K562 (cell line): ENCODE data around the gene CDCP1. TPM values are rescaled to one million over a fixed set of nuclear protein-coding genes. Genes with fewer than 3 reads are reported as not detected.

Experiments used
- ATAC-seq: fragments of 200-7000 bp; cut with Tn5 transposase; 3 replicates; pipeline ENCODE4 v1.9.1; 2020; ENCODE audit warnings: moderate library complexity
- BruUV-seq: library from RNA; stranded (reverse); fragments of 400-500 nt; replicated peaks from 2 replicates; lab custom pipeline; 2021; lab: Mats Ljungman, UMichigan
- CTCF ChIA-PET: fragments of 300-600 bp; formaldehyde crosslinking; extraction: SDS; loops from one replicate; lab custom pipeline; 2021; ENCODE audit warnings: low intra/inter-chr PET ratio; lab: Yijun Ruan, JAX
- POLR2A ChIA-PET: fragments of 300-600, 350-650 bp; sonication (Branson Sonifier 250); formaldehyde crosslinking; extraction: SDS; loops from one replicate; lab custom pipeline; 2021; ENCODE audit warnings: antibody characterized with exemption, inconsistent platforms; lab: Yijun Ruan, JAX
- DNase-seq, 4 experiments: peaks; one replicate each; pipeline versions ENCODE4 v3.0.0 to v3.0.0-alpha.2; 2011 to 2018; ENCODE audit warnings: low spot score in 3 of 4, mixed read lengths in 3 of 4; ENCODE audit errors: extremely low read depth in 1 of 4
- FAIRE-seq: peaks from 2 replicates; lab custom pipeline; 2011; peaks lifted over from hg19 to GRCh38; lab: Jason Lieb, UNC
- H2AFZ ChIP-seq: 2 replicates; pipeline ENCODE4 v1.6.0; 2011; ENCODE audit warnings: low read depth, low read length, control low read depth, inconsistent platforms
- H3K27ac ChIP-seq: fragments of 200-600 bp; 3 replicates; pipeline ENCODE4 v1.8.0; 2011; ENCODE audit warnings: low read depth, mild to moderate bottlenecking, control low read depth, inconsistent platforms, low read length, moderate library complexity, mixed read lengths; ENCODE audit errors: extremely low read depth
- H3K27me3 ChIP-seq, 2 experiments: fragments of 300-600 bp in 1 of 2; 2 replicates in 1 of 2; 3 replicates in 1 of 2; pipeline versions ENCODE4 v1.6.0 to v1.8.0; 2011; ENCODE audit warnings: inconsistent platforms in 2 of 2, low read length in 2 of 2, mild to moderate bottlenecking in 1 of 2, mixed read lengths in 1 of 2, moderate library complexity in 1 of 2; ENCODE audit not compliant: control insufficient read depth in 2 of 2, insufficient read depth in 2 of 2
- H3K36me3 ChIP-seq: fragments of 300-600 bp; 3 replicates; pipeline ENCODE4 v1.8.0; 2011; ENCODE audit warnings: mild to moderate bottlenecking, low read length, inconsistent platforms; ENCODE audit not compliant: control insufficient read depth, insufficient read depth
- H3K4me1 ChIP-seq, 2 experiments: fragments of 200-600 bp in 1 of 2; replicated peaks in 1 of 2; 2 replicates in 1 of 2; 3 replicates in 1 of 2; pipeline versions ENCODE4 v1.5.1 to v1.8.0; 2011; ENCODE audit warnings: inconsistent platforms in 2 of 2, low read length in 2 of 2, mild to moderate bottlenecking in 1 of 2, mixed read lengths in 1 of 2, moderate library complexity in 1 of 2; ENCODE audit not compliant: control insufficient read depth in 2 of 2, insufficient read depth in 2 of 2
- H3K4me2 ChIP-seq: 2 replicates; pipeline ENCODE4 v1.6.1; 2011; ENCODE audit warnings: low read length, control low read depth, inconsistent platforms, mixed read lengths; ENCODE audit not compliant: insufficient read depth
- H3K4me3 ChIP-seq: fragments of 200-600 bp; sonication (generic), shearing (Covaris generic); 2 replicates; pipeline ENCODE4 v1.5.1; 2016; ENCODE audit warnings: control low read depth, inconsistent platforms
- H3K79me2 ChIP-seq: fragments of 200-600 bp; 3 replicates; pipeline ENCODE4 v1.8.0; 2011; ENCODE audit warnings: low read length, inconsistent platforms; ENCODE audit not compliant: control insufficient read depth, insufficient read depth
- H3K9ac ChIP-seq, 2 experiments: 2 replicates each; pipeline versions ENCODE4 v1.6.0 to v1.6.1; 2011; ENCODE audit warnings: low read depth in 2 of 2, low read length in 2 of 2, control low read depth in 1 of 2, inconsistent platforms in 1 of 2, mild to moderate bottlenecking in 1 of 2, mixed read lengths in 1 of 2; ENCODE audit not compliant: insufficient read depth in 1 of 2
- H3K9me1 ChIP-seq: one replicate; pipeline ENCODE4 v1.6.0; 2011; ENCODE audit warnings: inconsistent platforms, mild to moderate bottlenecking, low read length, moderate library complexity; ENCODE audit not compliant: control insufficient read depth, insufficient read depth
- H3K9me3 ChIP-seq: replicated peaks from 2 replicates; pipeline ENCODE4 v1.5.1; 2011; ENCODE audit warnings: low read depth, low read length, inconsistent platforms; ENCODE audit not compliant: control insufficient read depth, insufficient read depth
- H4K20me1 ChIP-seq: replicated peaks from 2 replicates; pipeline ENCODE4 v1.6.1; 2011; ENCODE audit warnings: low read length, inconsistent platforms, mixed read lengths; ENCODE audit not compliant: control insufficient read depth, insufficient read depth
- CREB1 ChIP-seq, 2 experiments: sonication (generic) in 1 of 2; formaldehyde crosslinking in 1 of 2; IDR thresholded peaks; 2 replicates each; pipeline versions ENCODE4 v1.6.1 to v1.8.0; 2012 to 2022; ENCODE audit warnings: inconsistent platforms in 1 of 2, mild to moderate bottlenecking in 1 of 2, missing genetic modification reagents in 1 of 2, moderate library complexity in 1 of 2
- CTBP1 ChIP-seq: fragments of 450-650 bp; IDR thresholded peaks from 2 replicates; pipeline ENCODE4 v1.6.1; 2016; ENCODE audit warnings: borderline replicate concordance
- FOXK1 ChIP-seq: sonication (generic); formaldehyde crosslinking; IDR thresholded peaks from 2 replicates; pipeline ENCODE4 v1.8.0; 2022; ENCODE audit warnings: missing genetic modification reagents, mild to moderate bottlenecking, borderline replicate concordance
- HNRNPLL ChIP-seq: fragments of 200-400 bp; formaldehyde crosslinking; IDR thresholded peaks from 2 replicates; pipeline ENCODE4 v1.6.1; 2017; ENCODE audit warnings: low read length, low read depth, mild to moderate bottlenecking; ENCODE audit not compliant: poor library complexity, severe bottlenecking
- KLF1 ChIP-seq: fragments of 450-650 bp; IDR thresholded peaks from 2 replicates; pipeline ENCODE4 v1.6.1; 2016; ENCODE audit warnings: missing genetic modification characterization, missing compliant biosample characterization
- KLF6 ChIP-seq: fragments of 250-450 bp; sonication (Bioruptor Pico); IDR thresholded peaks from 2 replicates; pipeline ENCODE4 v1.4.0; 2020; ENCODE audit warnings: mild to moderate bottlenecking, moderate library complexity, borderline replicate concordance
- NKRF ChIP-seq: fragments of 450-650 bp; IDR thresholded peaks from 2 replicates; pipeline ENCODE4 v1.6.1; 2016; ENCODE audit warnings: borderline replicate concordance
- TEAD1 ChIP-seq, 2 experiments: fragments of 450-650 bp in 1 of 2; sonication (generic) in 1 of 2; formaldehyde crosslinking; IDR thresholded peaks; 2 replicates each; pipeline versions ENCODE4 v1.4.0 to v1.8.0; 2020 to 2022; ENCODE audit warnings: mild to moderate bottlenecking in 2 of 2, missing genetic modification reagents in 1 of 2
- TRIM24 ChIP-seq, 2 experiments: fragments of 450-650 bp; IDR thresholded peaks; 2 replicates each; pipeline ENCODE4 v1.6.1; 2016
- TRIM28 ChIP-seq: fragments of 450-650 bp; IDR thresholded peaks from 2 replicates; pipeline ENCODE4 v1.6.1; 2017
- TSC22D4 ChIP-seq: fragments of 450-650 bp; IDR thresholded peaks from 2 replicates; pipeline ENCODE4 v1.6.1; 2016; ENCODE audit warnings: missing genetic modification characterization, missing biosample characterization, control low read depth
- USF1 ChIP-seq: sonication (generic); formaldehyde crosslinking; IDR thresholded peaks from 2 replicates; pipeline ENCODE4 v1.9.0; 2022; ENCODE audit warnings: mild to moderate bottlenecking, missing genetic modification reagents
- ZNF12 ChIP-seq: sonication (generic); formaldehyde crosslinking; IDR thresholded peaks from 2 replicates; pipeline ENCODE4 v1.4.0; 2020; ENCODE audit warnings: mild to moderate bottlenecking, missing genetic modification reagents
- ZNF431 ChIP-seq: sonication (generic); formaldehyde crosslinking; IDR thresholded peaks from 2 replicates; pipeline ENCODE4 v1.8.0; 2022; ENCODE audit warnings: mild to moderate bottlenecking, missing genetic modification reagents
- ZNF79 ChIP-seq: fragments of 250-450 bp; sonication (Bioruptor Pico); IDR thresholded peaks from 2 replicates; pipeline ENCODE4 v1.4.0; 2020; ENCODE audit warnings: low read depth, mild to moderate bottlenecking, moderate library complexity
- WGBS: fragments of 100-300 bp; shearing (Covaris generic); methylation state at CpG from one replicate; pipeline ENCODE4 v1.1.6; 2016; ENCODE audit warnings: low coverage, mixed read lengths; ENCODE audit not compliant: insufficient coverage; ENCODE audit errors: missing lambda C conversion rate; 5-methylcytosine and 5-hydroxymethylcytosine counted together
- in situ Hi-C: fragments of 300-500 bp; cut with MboI; formaldehyde crosslinking; loops from 4 replicates; pipeline ENCODE4 v1.15.0; 2018; ENCODE audit warnings: inconsistent platforms, mixed read lengths
- intact Hi-C: fragments of 100-400 bp; cut with micrococcal nuclease; formaldehyde crosslinking; loops from 2 replicates; pipeline ENCODE4 v1.14.2; 2022
- polyA plus RNA-seq, 8 experiments: library from polyadenylated mRNA; depleted of rRNA in 4 of 8; stranded (reverse) in 5 of 8; unstranded in 3 of 8; fragments of >200 nt; fragmentation: Nextera tagmentation in 2 of 8; fragmentation: Illumina TruSeq in 1 of 8; extraction: Ambion mirVana in 2 of 8; extraction: Trizol in 1 of 8; gene quantifications; 2 replicates each; pipeline versions ENCODE4 v1.2.1 to v1.2.3, GENCODE V29; 2011 to 2014; ENCODE audit warnings: inconsistent platforms in 1 of 8, missing spikeins in 1 of 8
- total RNA-seq, 7 experiments: library from RNA; depleted of rRNA in 6 of 7; stranded (reverse); fragments of >200 nt in 6 of 7; fragmentation: Illumina TruSeq in 2 of 7; extraction: Trizol in 2 of 7; gene quantifications; 2 replicates each; pipeline versions ENCODE4 v1.2.1 to v1.2.3, GENCODE V29; 2011 to 2021; ENCODE audit warnings: low replicate concordance in 1 of 7
- TF ChIP-seq, protein P1 (sequence below): fragments of 250-450 bp; sonication (Bioruptor Pico); IDR thresholded peaks from 2 replicates; pipeline ENCODE4 v1.5.1; 2021; ENCODE audit warnings: mild to moderate bottlenecking

The CDCP1 gene
- total and polyA plus RNA-seq, 9 of the 15 experiments (the other 6 are each of a cell fraction or from before 2014, with no cell fraction given), result 3.9 to 16.4 (median 5.2) TPM

- TF ChIP-seq TSC22D4 (tag), result no peak
- peak; percentile 98 for TF ChIP-seq ZNF431 (CRISPR knock-in tag)
- TF ChIP-seq TRIM24 (IDR thresholded peaks at IDR 0.05), result peak; percentile 62 to 78
- peak; percentile 63 for TF ChIP-seq TRIM28
- TF ChIP-seq, protein P1, sequence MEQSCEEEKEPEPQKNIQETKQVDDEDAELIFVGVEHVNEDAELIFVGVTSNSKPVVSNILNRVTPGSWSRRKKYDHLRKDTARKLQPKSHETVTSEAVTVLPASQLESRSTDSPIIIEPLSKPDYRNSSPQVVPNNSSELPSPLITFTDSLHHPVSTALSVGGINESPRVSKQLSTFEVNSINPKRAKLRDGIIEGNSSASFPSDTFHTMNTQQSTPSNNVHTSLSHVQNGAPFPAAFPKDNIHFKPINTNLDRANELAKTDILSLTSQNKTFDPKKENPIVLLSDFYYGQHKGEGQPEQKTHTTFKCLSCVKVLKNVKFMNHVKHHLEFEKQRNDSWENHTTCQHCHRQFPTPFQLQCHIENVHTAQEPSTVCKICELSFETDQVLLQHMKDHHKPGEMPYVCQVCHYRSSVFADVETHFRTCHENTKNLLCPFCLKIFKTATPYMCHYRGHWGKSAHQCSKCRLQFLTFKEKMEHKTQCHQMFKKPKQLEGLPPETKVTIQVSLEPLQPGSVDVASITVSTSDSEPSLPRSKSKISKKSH (CRISPR knock-in tag), result 0 out of 2 replicates have a peak, but pooled peaks have one; percentile 21
- no peak for TF ChIP-seq HNRNPLL
Measured at GRCh38 chr3:45165497-45166283, 19.5 kb upstream of the CDCP1 start (continued).

- no peak overlapping the region for H3K27ac ChIP-seq
- H3K4me1 ChIP-seq, result peaks cover 12 to 35% of the 10 kb centered on the region in 2 experiments
- no peaks in the 10 kb centered on the region for H3K36me3 ChIP-seq
- peaks cover 10% of the 10 kb centered on the region for H3K9me3 ChIP-seq
- no peaks in the 10 kb centered on the region for H4K20me1 ChIP-seq
- TF ChIP-seq KLF1 (tag) (no peak), CTBP1 (no peak), USF1 (CRISPR knock-in tag) (no peak), KLF6 (CRISPR knock-in tag) (no peak), NKRF (no peak), ZNF12 (CRISPR knock-in tag) (no peak), CREB1 (IDR thresholded peaks at IDR 0.05) (no peak), CREB1 (CRISPR knock-in tag; IDR thresholded peaks at IDR 0.05) (no peak), TEAD1 (CRISPR knock-in tag; IDR thresholded peaks at IDR 0.05) (no peak), FOXK1 (CRISPR knock-in tag) (no peak), ZNF79 (CRISPR knock-in tag) (no peak)
- 60% methylated on average over 4 of the region's 4 CpGs for WGBS
- H2AFZ ChIP-seq, result no peak overlapping the region
- ATAC-seq (no peak), FAIRE-seq (no peak), DNase-seq (no peak)
- no peak overlapping the region for H3K4me3 ChIP-seq
- in situ Hi-C loops (no loop called here), intact Hi-C loops (no loop called here)
- CTCF ChIA-PET, result no interaction called here
- no peak overlapping the region for H3K9ac ChIP-seq
- no peaks in the 10 kb centered on the region for H3K27me3 ChIP-seq
- no peaks in the 10 kb centered on the region for H3K79me2 ChIP-seq
- no TSS peak for BruUV-seq
- H3K9me1 ChIP-seq, result no peaks in the 10 kb centered on the region
- POLR2A ChIA-PET, result interaction anchor here (0.6 to 1.0 kb wide), 3 partner anchors 10 to 25 kb away, joined by 3 to 6 read pairs (median 3); no protein-coding TSS in a partner anchor
- H3K4me2 ChIP-seq, result no peak overlapping the region
Measured at GRCh38 chr3:45164056-45164455, 17.9 kb upstream of the CDCP1 start.
